Loucy (cell line): Measurements from ENCODE around the gene CASP5.

Experiments used
- H2AFZ ChIP-seq: fragments of 200-600 bp; sonication (generic); 2 replicates; pipeline ENCODE4 v1.6.0; 2016; ENCODE audit warnings: antibody characterized with exemption, mild to moderate bottlenecking, low read length, moderate library complexity
- H3F3A ChIP-seq: fragments of 200-600 bp; 2 replicates; pipeline ENCODE4 v1.6.0; 2016; ENCODE audit warnings: antibody characterized with exemption, low read depth, mild to moderate bottlenecking
- H3K27me3 ChIP-seq: fragments of 200-600 bp; sonication (generic); 2 replicates; pipeline ENCODE4 v1.6.1; 2014; ENCODE audit warnings: low read length, mild to moderate bottlenecking; ENCODE audit not compliant: insufficient read depth, poor library complexity, severe bottlenecking
- H3K36me3 ChIP-seq: fragments of 200-600 bp; sonication (generic); 2 replicates; pipeline ENCODE4 v1.6.1; 2016; ENCODE audit warnings: low read length; ENCODE audit not compliant: insufficient read depth
- H3K4me1 ChIP-seq: fragments of 200-600 bp; sonication (generic); 2 replicates; pipeline ENCODE4 v1.5.1; 2014; ENCODE audit warnings: low read length, mild to moderate bottlenecking; ENCODE audit not compliant: insufficient read depth, poor library complexity, severe bottlenecking
- H3K4me2 ChIP-seq: fragments of 200-600 bp; sonication (generic); 2 replicates; pipeline ENCODE4 v1.6.0; 2014; ENCODE audit warnings: antibody characterized with exemption, low read length, low read depth, mild to moderate bottlenecking; ENCODE audit not compliant: poor library complexity, severe bottlenecking
- H3K4me3 ChIP-seq: fragments of 200-600 bp; sonication (generic); 2 replicates; pipeline ENCODE4 v1.5.1; 2014; ENCODE audit warnings: low read length, mild to moderate bottlenecking, mixed read lengths; ENCODE audit not compliant: poor library complexity, severe bottlenecking
- H3K79me2 ChIP-seq: fragments of 200-600 bp; sonication (generic); 2 replicates; pipeline ENCODE4 v1.6.1; 2014; ENCODE audit warnings: low read length; ENCODE audit not compliant: insufficient read depth
- H3K9ac ChIP-seq: fragments of 200-600 bp; sonication (generic); 2 replicates; pipeline ENCODE4 v1.6.0; 2014; ENCODE audit warnings: mild to moderate bottlenecking, low read depth, low read length, moderate library complexity; ENCODE audit not compliant: poor library complexity, severe bottlenecking
- H3K9me2 ChIP-seq: fragments of 200-600 bp; sonication (generic); replicated peaks from 2 replicates; pipeline ENCODE4 v1.6.1; 2016; ENCODE audit warnings: low read depth, low read length, mixed read lengths
- H3K9me3 ChIP-seq: fragments of 200-600 bp; sonication (generic); 2 replicates; pipeline ENCODE4 v1.6.1; 2014; ENCODE audit warnings: mild to moderate bottlenecking, antibody characterized with exemption, low read length, low read depth; ENCODE audit not compliant: insufficient read depth
- H4K20me1 ChIP-seq: fragments of 200-600 bp; sonication (generic); 2 replicates; pipeline ENCODE4 v1.6.0; 2014; ENCODE audit warnings: antibody characterized with exemption, low read length, mild to moderate bottlenecking; ENCODE audit not compliant: insufficient read depth, poor library complexity, severe bottlenecking
- CTCF ChIP-seq: fragments of 200-600 bp; sonication (generic); conservative IDR thresholded peaks from 2 replicates; pipeline ENCODE4 v1.5.1; 2014; ENCODE audit warnings: mild to moderate bottlenecking, antibody characterized with exemption, low read length
- EZH2phosphoT487 ChIP-seq: fragments of 200-600 bp; IDR thresholded peaks from 2 replicates; pipeline ENCODE4 v1.6.1; 2018; ENCODE audit warnings: antibody characterized with exemption, mild to moderate bottlenecking, moderate library complexity, borderline replicate concordance

Gene CASP5

DNA sequence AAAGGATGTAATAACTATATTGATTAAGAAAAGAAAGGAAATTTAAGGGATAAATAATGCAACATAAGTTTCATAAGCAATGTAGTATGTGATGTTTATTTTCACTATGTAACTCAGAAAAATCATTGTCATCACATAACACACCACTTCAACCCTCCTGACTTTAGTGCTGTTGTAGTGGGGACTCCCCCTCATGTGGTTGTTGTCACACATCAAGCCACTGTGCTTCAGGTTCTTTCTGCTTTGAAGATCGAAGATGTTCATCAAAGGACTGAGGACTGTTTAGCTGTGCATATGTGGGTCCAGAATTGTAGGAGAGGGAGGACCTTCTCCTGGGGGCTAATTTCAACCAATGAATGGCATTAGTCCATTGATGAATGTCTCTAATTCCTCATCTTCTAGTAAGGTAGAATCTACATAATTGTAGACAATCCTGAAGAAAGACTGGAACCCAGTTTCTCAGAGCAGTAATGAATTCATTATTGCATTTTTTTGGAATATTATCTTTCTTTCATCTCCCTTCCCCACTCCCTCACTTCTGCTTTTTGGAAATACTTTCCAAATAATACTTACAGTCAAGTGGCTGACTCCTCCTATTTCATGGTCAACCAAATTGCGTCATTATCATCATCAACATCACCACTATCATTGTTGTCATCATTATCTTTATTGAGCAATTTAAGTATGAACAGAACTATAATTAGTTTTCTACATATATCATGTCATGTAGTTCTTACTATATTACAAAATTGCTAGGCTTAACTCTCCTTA lies 31.9 kb upstream of the CASP5 start:
- Histone ChIP-seq H4K20me1 (no peaks in the 10 kb centered on the region), H3K9me2 (0 out of 2 replicates have a peak, but pooled peaks cover 5% of the 10 kb centered on the region), H3K4me2 (no peak overlapping the region), H3K36me3 (no peaks in the 10 kb centered on the region), H3K27me3 (no peaks in the 10 kb centered on the region), H3K79me2 (no peaks in the 10 kb centered on the region), H3K4me1 (peaks cover 11% of the 10 kb centered on the region), H3K9me3 (no peaks in the 10 kb centered on the region), H3K4me3 (no peak overlapping the region), H2AFZ (no peak overlapping the region), H3F3A (no peaks in the 10 kb centered on the region), H3K9ac (no peak overlapping the region)
- TF ChIP-seq CTCF (no peak), EZH2phosphoT487 (no peak)

DNA sequence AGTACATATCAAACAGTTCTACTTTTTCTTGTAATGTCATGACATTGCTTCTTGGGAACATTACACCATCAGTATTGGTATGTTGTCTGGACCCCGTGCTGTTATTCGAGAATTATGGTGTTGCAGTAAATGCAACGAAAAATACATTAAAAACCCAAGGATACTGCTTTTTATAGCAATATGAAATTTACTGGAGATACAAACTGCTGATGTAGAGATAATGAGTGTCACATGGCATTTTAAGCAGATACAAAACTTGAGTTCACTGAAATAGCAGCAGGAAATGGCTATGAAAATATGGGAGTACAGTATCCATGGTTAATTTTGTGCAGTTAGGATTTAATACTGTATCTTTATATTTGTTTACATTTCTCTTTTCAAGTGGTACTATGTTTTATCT lies 29.5 kb upstream of the CASP5 start:
- no peak for TF ChIP-seq EZH2phosphoT487
- no peak for TF ChIP-seq CTCF
- peaks cover 11% of the 10 kb centered on the region for H3K4me1 ChIP-seq

GRCh38 chr11:105051559-105051958 lies 28.6 kb upstream of the CASP5 start:
- Histone ChIP-seq H3K4me3 (no peak overlapping the region), H3K36me3 (no peaks in the 10 kb centered on the region), H3K27me3 (no peaks in the 10 kb centered on the region), H3K9me2 (0 out of 2 replicates have a peak, but pooled peaks cover 5% of the 10 kb centered on the region), H3K79me2 (no peaks in the 10 kb centered on the region), H4K20me1 (no peaks in the 10 kb centered on the region), H2AFZ (no peak overlapping the region), H3K9ac (no peak overlapping the region), H3F3A (no peaks in the 10 kb centered on the region), H3K9me3 (no peaks in the 10 kb centered on the region), H3K4me2 (no peak overlapping the region), H3K4me1 (peaks cover 11% of the 10 kb centered on the region)
- TF ChIP-seq CTCF (no peak), EZH2phosphoT487 (no peak)

More for the DNA sequence above, 29.5 kb upstream of the CASP5 start:
- H3K9me3 ChIP-seq, result no peaks in the 10 kb centered on the region
- no peaks in the 10 kb centered on the region for H3K79me2 ChIP-seq
- 0 out of 2 replicates have a peak, but pooled peaks cover 5% of the 10 kb centered on the region for H3K9me2 ChIP-seq
- H3F3A ChIP-seq, result no peaks in the 10 kb centered on the region
- no peaks in the 10 kb centered on the region for H3K36me3 ChIP-seq
- no peak overlapping the region for H3K4me3 ChIP-seq
- no peak overlapping the region for H3K9ac ChIP-seq
- H3K4me2 ChIP-seq, result no peak overlapping the region
- H3K27me3 ChIP-seq, result no peaks in the 10 kb centered on the region
- H4K20me1 ChIP-seq, result no peaks in the 10 kb centered on the region
- no peak overlapping the region for H2AFZ ChIP-seq
